AG20443 (cell line): Measurements from ENCODE around the gene DEFB126.
"Not testable (repeated sequence)": the region's sequence is repeated elsewhere in the genome, so short reads cannot be mapped to it uniquely, and the experiment has no call there.

Source experiments
- DNase-seq: peaks from one replicate; pipeline ENCODE4 v3.0.0; 2012; ENCODE audit warnings: low spot score, mixed read lengths

Gene DEFB126

GRCh38 chr20:142290-142689, at the start of gene DEFB126:
TSS of gene DEFB126 (plus strand) at chr20:142590. CDS start at chr20:142629, 39 bp downstream.
- DNase-seq: no peak

GRCh38 chr20:93641-94040, 48.7 kb upstream of the DEFB126 start:
- no peak for DNase-seq

GRCh38 chr20:95215-95614, 47.2 kb upstream of the DEFB126 start:
- no peak for DNase-seq

GRCh38 chr20:97691-98090, 44.7 kb upstream of the DEFB126 start:
- not testable (repeated sequence) for DNase-seq

- no peak for DNase-seq
Observed at GRCh38 chr20:101975-102374, 40.4 kb upstream of the DEFB126 start.

GRCh38 chr20:103456-103855, 38.9 kb upstream of the DEFB126 start:
- no peak for DNase-seq

- no peak for DNase-seq
Observed at GRCh38 chr20:112396-112795, 30.0 kb upstream of the DEFB126 start.

GRCh38 chr20:117518-117917, 24.9 kb upstream of the DEFB126 start:
- DNase-seq: no peak

GRCh38 chr20:129786-130323, 12.5 kb upstream of the DEFB126 start:
- DNase-seq: not testable (repeated sequence)

- DNase-seq: no peak
Observed at GRCh38 chr20:137668-138490, 4.5 kb upstream of the DEFB126 start.

GRCh38 chr20:145877-146276, 3.5 kb downstream of the DEFB126 start:
- no peak for DNase-seq

- no peak for DNase-seq
Observed at GRCh38 chr20:152131-152530, 9.7 kb downstream of the DEFB126 start.

- no peak for DNase-seq
Observed at GRCh38 chr20:157154-157553, 14.8 kb downstream of the DEFB126 start, which contains the start of gene DEFB127. TSS of gene DEFB127 (plus strand) at chr20:157454. CDS start at chr20:157545, 91 bp downstream.

- no peak for DNase-seq
Observed at GRCh38 chr20:164618-165017, 22.2 kb downstream of the DEFB126 start.

GRCh38 chr20:168876-169275, 26.5 kb downstream of the DEFB126 start:
- DNase-seq: no peak

GRCh38 chr20:184288-184687, 41.9 kb downstream of the DEFB126 start:
- no peak for DNase-seq

- no peak for DNase-seq
Observed at GRCh38 chr20:187733-188132, 45.3 kb downstream of the DEFB126 start.

- no peak for DNase-seq
Observed at GRCh38 chr20:189611-190010, 47.2 kb downstream of the DEFB126 start, which contains the start of gene DEFB128. TSS of gene DEFB128 (minus strand) at chr20:189711. CDS start at chr20:189623, 88 bp downstream.
